CD14-positive monocyte (primary cell): ENCODE measurements around the gene SCIN. TPM values are rescaled to one million over a fixed set of nuclear protein-coding genes. Genes with fewer than 3 reads are reported as not detected.
A peak's percentile ranks its signal among the peaks of the same experiment; 100 is the strongest.
"Not testable (repeated sequence)": the region's sequence is repeated elsewhere in the genome, so short reads cannot be mapped to it uniquely, and the experiment has no call there.

Experiments
- DNase-seq, 3 donors: peaks; one replicate each; pipeline ENCODE4 v3.0.0-alpha.2; 2011 to 2022
- H2AFZ ChIP-seq: 2 replicates; pipeline ENCODE4 v1.6.0; 2012; ENCODE audit warnings: mild to moderate bottlenecking, low read depth, low read length, inconsistent platforms; ENCODE audit not compliant: insufficient read depth, poor library complexity, severe bottlenecking
- H3K27ac ChIP-seq, 2 donors: 1 replicate in 1 of 2; 2 replicates in 1 of 2; pipeline ENCODE4 v1.5.1; 2012 to 2013; ENCODE audit warnings: low read length in 2 of 2, control low read depth in 1 of 2, inconsistent platforms in 1 of 2, low read depth in 1 of 2, mild to moderate bottlenecking in 1 of 2
- H3K27me3 ChIP-seq, 2 donors: one replicate each; pipeline versions ENCODE4 v1.6.0 to v1.6.1; 2011 to 2013; ENCODE audit warnings: low read length in 2 of 2; ENCODE audit not compliant: control insufficient read depth in 2 of 2, insufficient read depth in 2 of 2
- H3K36me3 ChIP-seq, 2 donors: replicated peaks in 1 of 2; 1 replicate in 1 of 2; 2 replicates in 1 of 2; pipeline versions ENCODE4 v1.5.1 to v1.6.1; 2012 to 2013; ENCODE audit warnings: low read length in 2 of 2, control low read depth in 1 of 2, inconsistent platforms in 1 of 2, mild to moderate bottlenecking in 1 of 2; ENCODE audit not compliant: insufficient read depth in 2 of 2, control insufficient read depth in 1 of 2
- H3K4me1 ChIP-seq, 2 donors: 1 replicate in 1 of 2; 2 replicates in 1 of 2; pipeline versions ENCODE4 v1.5.1 to v1.6.1; 2012 to 2013; ENCODE audit warnings: low read length in 2 of 2, control low read depth in 1 of 2, inconsistent platforms in 1 of 2, mild to moderate bottlenecking in 1 of 2, moderate library complexity in 1 of 2; ENCODE audit not compliant: insufficient read depth in 2 of 2, control insufficient read depth in 1 of 2
- H3K4me2 ChIP-seq: replicated peaks from 2 replicates; pipeline ENCODE3; 2012; ENCODE audit warnings: low read length, moderate library complexity, mild to moderate bottlenecking; ENCODE audit not compliant: poor library complexity, severe bottlenecking; ENCODE audit errors: extremely low read depth
- H3K4me3 ChIP-seq, 3 experiments: fragments of 200-600 bp in 1 of 3; sonication (generic) in 1 of 3; replicated peaks in 1 of 3; 1 replicate in 2 of 3; 2 replicates in 1 of 3; pipeline ENCODE4 v1.5.1; 2011 to 2013; ENCODE audit warnings: low read length in 3 of 3, mild to moderate bottlenecking in 3 of 3, control low read depth in 2 of 3, low read depth in 2 of 3, inconsistent platforms in 1 of 3, moderate library complexity in 1 of 3
- H3K79me2 ChIP-seq: 2 replicates; pipeline ENCODE4 v1.6.0; 2012; ENCODE audit warnings: mild to moderate bottlenecking, control low read depth, inconsistent platforms, low read length, moderate library complexity; ENCODE audit not compliant: insufficient read depth
- H3K9ac ChIP-seq: 2 replicates; pipeline ENCODE4 v1.6.0; 2017; ENCODE audit warnings: low read length, mild to moderate bottlenecking; ENCODE audit not compliant: insufficient read depth, poor library complexity, severe bottlenecking
- H3K9me3 ChIP-seq, 2 donors: replicated peaks in 1 of 2; 1 replicate in 1 of 2; 2 replicates in 1 of 2; pipeline versions ENCODE4 v1.5.1 to v1.6.1; 2012 to 2013; ENCODE audit warnings: low read length in 2 of 2, control low read depth in 1 of 2; ENCODE audit not compliant: control insufficient read depth in 1 of 2, insufficient read depth in 1 of 2
- H4K20me1 ChIP-seq: 2 replicates; pipeline ENCODE4 v1.6.0; 2012; ENCODE audit warnings: mild to moderate bottlenecking, low read length, control low read depth, moderate library complexity; ENCODE audit not compliant: insufficient read depth
- H3K27ac Mint-ChIP-seq, 7 donors: one replicate each; pipeline ENCODE4 v1.8.0; 2020; ENCODE audit warnings: mild to moderate bottlenecking in 7 of 7, mixed read lengths in 7 of 7, moderate library complexity in 6 of 7, inconsistent platforms in 2 of 7
- H3K27me3 Mint-ChIP-seq, 3 donors: one replicate each; pipeline ENCODE4 v1.8.0; 2021 to 2022; ENCODE audit warnings: low read depth in 3 of 3, mild to moderate bottlenecking in 3 of 3, mixed read lengths in 3 of 3, moderate library complexity in 3 of 3, inconsistent platforms in 1 of 3
- H3K36me3 Mint-ChIP-seq, 2 donors: one replicate each; pipeline ENCODE4 v1.8.0; 2020; ENCODE audit warnings: mixed read lengths in 2 of 2, inconsistent platforms in 1 of 2, mild to moderate bottlenecking in 1 of 2
- H3K4me1 Mint-ChIP-seq: one replicate; pipeline ENCODE4 v1.8.0; 2020; ENCODE audit warnings: mild to moderate bottlenecking, mixed read lengths
- H3K4me3 Mint-ChIP-seq, 2 donors: one replicate each; pipeline ENCODE4 v1.8.0; 2020; ENCODE audit warnings: mild to moderate bottlenecking in 2 of 2, mixed read lengths in 2 of 2, moderate library complexity in 1 of 2
- H3K9me3 Mint-ChIP-seq, 7 donors: one replicate each; pipeline ENCODE4 v1.8.0; 2020 to 2022; ENCODE audit warnings: mixed read lengths in 7 of 7, mild to moderate bottlenecking in 6 of 7, moderate library complexity in 6 of 7, inconsistent platforms in 2 of 7
- WGBS: methylation state at CpG from one replicate; pipeline ENCODE4 v1.1.5; 2013; ENCODE audit warnings: missing lambda C conversion rate; ENCODE audit not compliant: insufficient coverage; 5-methylcytosine and 5-hydroxymethylcytosine counted together
- intact Hi-C, 2 donors: fragments of 100-400 bp; cut with micrococcal nuclease; formaldehyde crosslinking; loops; one replicate each; pipeline versions ENCODE4 v1.15.0 to v1.15.1; 2023
- polyA plus RNA-seq, 3 donors: library from polyadenylated mRNA; depleted of rRNA in 1 of 3; unstranded in 2 of 3; stranded (reverse) in 1 of 3; fragments of 300-500 nt in 2 of 3; fragments of >200 nt in 1 of 3; fragmentation: Illumina TruSeq in 2 of 3; gene quantifications; 1 replicate in 2 of 3; 2 replicates in 1 of 3; pipeline ENCODE4 v1.2.3, GENCODE V29; 2012 to 2021
- TF ChIP-seq, protein P1 (sequence below): fragments of 200-600 bp; IDR thresholded peaks from one replicate; pipeline ENCODE4 v1.8.0; 2022; ENCODE audit warnings: antibody characterized with exemption, mild to moderate bottlenecking

SCIN gene
- polyA plus RNA-seq, 3 donors, result 0.08 TPM; not detected in 2

DNA sequence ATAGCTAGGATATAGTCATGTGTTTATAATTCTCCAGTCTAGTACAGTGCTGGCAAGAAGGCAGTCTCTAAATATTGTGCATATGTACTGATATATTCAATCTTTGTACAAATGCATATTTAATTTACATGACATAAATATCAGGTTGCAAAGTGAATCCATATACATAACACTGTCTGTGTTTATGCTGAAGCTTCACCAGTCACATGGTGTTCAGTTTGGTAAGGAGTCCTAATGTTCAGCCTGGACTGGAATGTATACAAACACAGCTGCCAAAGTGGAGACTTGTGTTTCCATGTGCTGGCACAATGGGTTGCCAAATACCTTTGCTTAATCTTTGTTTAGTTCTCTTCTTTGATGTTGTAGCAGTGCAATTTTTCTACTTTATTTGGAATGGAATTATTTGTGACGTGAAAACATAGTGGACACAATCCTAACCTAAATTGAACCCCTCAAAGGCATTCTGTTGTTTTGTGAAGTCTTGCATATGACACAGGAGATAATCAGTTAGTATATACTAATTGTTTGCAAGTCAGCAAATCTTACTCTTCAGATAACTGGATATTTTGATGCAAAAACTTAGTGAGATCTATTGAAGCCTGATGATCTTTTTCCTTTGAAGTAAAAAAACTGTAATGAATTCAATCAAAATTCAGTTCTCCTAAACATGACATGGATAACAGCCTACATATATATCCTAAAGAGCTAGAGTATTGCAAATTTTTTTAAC lies 99.6 kb downstream of the SCIN start:
- no peaks in the 10 kb centered on the region for H3K27me3 Mint-ChIP-seq
- peak overlapping the region in 1 of 2 donors; percentile 69 for H3K4me3 Mint-ChIP-seq
- peak overlapping the region; percentile 87 to 96 (median 95) for H3K27ac Mint-ChIP-seq
- no peaks in the 10 kb centered on the region for H3K36me3 Mint-ChIP-seq
- no peaks in the 10 kb centered on the region for H3K36me3 ChIP-seq
- no peaks in the 10 kb centered on the region for H3K79me2 ChIP-seq
- peak overlapping the region; percentile 66 for H3K4me2 ChIP-seq
- H3K4me1 ChIP-seq, result peaks cover 39 to 62% of the 10 kb centered on the region in 2 donors
- peak overlapping the region; percentile 36 for H2AFZ ChIP-seq
- H3K9me3 Mint-ChIP-seq, result peaks cover 0 to 2% (median 0%) of the 10 kb centered on the region in 7 donors
- peak in 1 of 3 donors; percentile 24 for DNase-seq
- peaks cover 49% of the 10 kb centered on the region for H3K4me1 Mint-ChIP-seq
- WGBS, result no CpG with 5 or more reads among the region's 1 CpG
- no peaks in the 10 kb centered on the region for H3K27me3 ChIP-seq
- no peak overlapping the region for H3K9ac ChIP-seq
- no peaks in the 10 kb centered on the region for H3K9me3 ChIP-seq
- no peaks in the 10 kb centered on the region for H4K20me1 ChIP-seq
- peak overlapping the region in 1 of 2 donors; percentile 86 for H3K27ac ChIP-seq
- intact Hi-C loops, result no loop called here
- H3K4me3 ChIP-seq, result peak overlapping the region in 2 of 3 experiments; percentile 22 to 60
- TF ChIP-seq, protein P1, sequence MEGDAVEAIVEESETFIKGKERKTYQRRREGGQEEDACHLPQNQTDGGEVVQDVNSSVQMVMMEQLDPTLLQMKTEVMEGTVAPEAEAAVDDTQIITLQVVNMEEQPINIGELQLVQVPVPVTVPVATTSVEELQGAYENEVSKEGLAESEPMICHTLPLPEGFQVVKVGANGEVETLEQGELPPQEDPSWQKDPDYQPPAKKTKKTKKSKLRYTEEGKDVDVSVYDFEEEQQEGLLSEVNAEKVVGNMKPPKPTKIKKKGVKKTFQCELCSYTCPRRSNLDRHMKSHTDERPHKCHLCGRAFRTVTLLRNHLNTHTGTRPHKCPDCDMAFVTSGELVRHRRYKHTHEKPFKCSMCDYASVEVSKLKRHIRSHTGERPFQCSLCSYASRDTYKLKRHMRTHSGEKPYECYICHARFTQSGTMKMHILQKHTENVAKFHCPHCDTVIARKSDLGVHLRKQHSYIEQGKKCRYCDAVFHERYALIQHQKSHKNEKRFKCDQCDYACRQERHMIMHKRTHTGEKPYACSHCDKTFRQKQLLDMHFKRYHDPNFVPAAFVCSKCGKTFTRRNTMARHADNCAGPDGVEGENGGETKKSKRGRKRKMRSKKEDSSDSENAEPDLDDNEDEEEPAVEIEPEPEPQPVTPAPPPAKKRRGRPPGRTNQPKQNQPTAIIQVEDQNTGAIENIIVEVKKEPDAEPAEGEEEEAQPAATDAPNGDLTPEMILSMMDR, result no peak

DNA sequence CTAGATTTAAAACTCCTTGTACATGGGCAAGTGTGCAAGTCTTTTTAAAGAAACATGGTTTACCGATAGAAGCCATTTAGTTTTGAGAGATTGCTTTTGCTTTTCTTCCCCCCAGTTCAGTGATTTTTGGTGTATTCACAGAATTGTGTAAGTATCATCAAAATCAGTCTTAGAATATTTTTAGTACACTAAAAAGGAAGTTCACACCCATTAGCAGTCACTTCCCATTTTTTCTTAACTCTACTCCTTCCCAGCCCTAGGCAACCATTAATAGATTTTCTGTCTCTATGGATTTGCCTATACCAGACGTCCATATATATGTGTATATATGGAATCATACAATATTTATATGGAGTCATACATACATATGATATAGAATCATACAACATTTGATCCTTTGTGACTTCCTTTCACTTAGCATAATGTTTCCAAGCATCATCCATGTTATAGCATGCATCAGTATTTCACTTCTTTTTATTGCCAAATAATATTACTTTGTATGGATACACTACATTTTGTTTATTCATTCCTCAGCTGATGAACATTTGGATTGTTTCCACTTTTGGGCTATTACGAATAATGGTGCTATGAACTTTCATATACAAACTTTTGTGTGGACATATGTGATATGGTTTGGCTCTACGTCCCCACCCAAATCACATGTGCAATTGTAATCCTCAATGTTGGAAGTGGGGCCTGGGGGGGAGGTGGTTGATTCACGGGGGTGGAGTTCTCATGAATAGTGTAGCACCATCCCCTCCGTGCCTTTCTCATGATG lies 100.4 kb downstream of the SCIN start:
- Histone ChIP-seq H3K27me3 (no peaks in the 10 kb centered on the region), H3K4me3 (peak overlapping the region in 2 of 3 experiments; percentile 22 to 60), H2AFZ (peak overlapping the region; percentile 36), H4K20me1 (no peaks in the 10 kb centered on the region), H3K79me2 (no peaks in the 10 kb centered on the region), H3K9me3 (no peaks in the 10 kb centered on the region), H3K9ac (no peak overlapping the region), H3K4me2 (peak overlapping the region; percentile 66), H3K4me1 (peaks cover 40 to 64% of the 10 kb centered on the region in 2 donors), H3K36me3 (no peaks in the 10 kb centered on the region), H3K27ac (peak overlapping the region; percentile 63 to 86)
- no CpG with 5 or more reads among the region's 6 CpGs for WGBS
- H3K36me3 Mint-ChIP-seq, result no peaks in the 10 kb centered on the region
- peak overlapping the region in 1 of 2 donors; percentile 69 for H3K4me3 Mint-ChIP-seq
- peak; percentile 53 to 78 (median 63) for DNase-seq
- TF ChIP-seq, protein P1, result no peak
- no peaks in the 10 kb centered on the region for H3K27me3 Mint-ChIP-seq
- H3K27ac Mint-ChIP-seq, result peak overlapping the region; percentile 87 to 96 (median 95)
- intact Hi-C loops, result no loop called here
- peaks cover 52% of the 10 kb centered on the region for H3K4me1 Mint-ChIP-seq
- peaks cover 0 to 2% (median 0%) of the 10 kb centered on the region in 7 donors for H3K9me3 Mint-ChIP-seq

DNA sequence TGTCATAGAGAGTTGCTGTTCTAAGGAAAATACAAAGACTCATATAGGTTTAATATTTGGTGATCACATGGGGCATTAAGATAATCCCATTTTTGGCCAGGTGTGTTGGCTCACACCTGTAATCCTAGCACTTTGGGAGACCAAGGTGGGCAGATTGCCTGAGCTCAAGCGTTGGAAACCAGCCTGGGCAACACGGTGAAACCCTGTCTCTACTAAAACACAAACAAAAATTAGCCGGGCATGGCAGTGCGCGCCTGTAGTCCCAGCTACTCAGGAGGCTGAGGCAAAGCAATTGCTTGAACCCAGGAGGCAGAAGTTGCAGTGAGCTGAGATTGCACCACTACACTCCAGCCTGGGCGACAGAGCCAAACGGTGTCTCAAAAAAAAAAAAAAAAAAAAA lies 102.9 kb downstream of the SCIN start:
- Histone ChIP-seq H3K4me1 (peaks cover 40 to 64% of the 10 kb centered on the region in 2 donors), H3K4me3 (peak overlapping the region in 1 of 3 experiments; percentile 25), H2AFZ (peak overlapping the region; percentile 29), H3K4me2 (peak overlapping the region; percentile 15), H3K27ac (peak overlapping the region in 1 of 2 donors; percentile 67)
- H3K36me3 Mint-ChIP-seq, H3K36me3 ChIP-seq, H3K27me3 Mint-ChIP-seq, H4K20me1 ChIP-seq, H3K9ac ChIP-seq, DNase-seq, H3K4me3 Mint-ChIP-seq, H3K9me3 Mint-ChIP-seq, H3K79me2 ChIP-seq, intact Hi-C loops, H3K27me3 ChIP-seq, H3K9me3 ChIP-seq: not testable (repeated sequence)
- Mint-ChIP-seq H3K27ac (peak overlapping the region in 2 of 7 donors; percentile 54 to 64), H3K4me1 (peaks cover 48% of the 10 kb centered on the region)
- WGBS, result 100% methylated on average over 1 of the region's 7 CpGs
